HG02852 (cell line): Measurements from ENCODE around the gene HPS5.
"Not testable (repeated sequence)": the region's sequence is repeated elsewhere in the genome, so short reads cannot be mapped to it uniquely, and the experiment has no call there.

Experiments used
- ATAC-seq: cut with Tn5 transposase; IDR thresholded peaks from one replicate; pipeline ENCODE4 v1.9.1; 2021; ENCODE audit warnings: mild to moderate bottlenecking, moderate library complexity; ENCODE audit not compliant: unreplicated experiment

Gene HPS5

DNA sequence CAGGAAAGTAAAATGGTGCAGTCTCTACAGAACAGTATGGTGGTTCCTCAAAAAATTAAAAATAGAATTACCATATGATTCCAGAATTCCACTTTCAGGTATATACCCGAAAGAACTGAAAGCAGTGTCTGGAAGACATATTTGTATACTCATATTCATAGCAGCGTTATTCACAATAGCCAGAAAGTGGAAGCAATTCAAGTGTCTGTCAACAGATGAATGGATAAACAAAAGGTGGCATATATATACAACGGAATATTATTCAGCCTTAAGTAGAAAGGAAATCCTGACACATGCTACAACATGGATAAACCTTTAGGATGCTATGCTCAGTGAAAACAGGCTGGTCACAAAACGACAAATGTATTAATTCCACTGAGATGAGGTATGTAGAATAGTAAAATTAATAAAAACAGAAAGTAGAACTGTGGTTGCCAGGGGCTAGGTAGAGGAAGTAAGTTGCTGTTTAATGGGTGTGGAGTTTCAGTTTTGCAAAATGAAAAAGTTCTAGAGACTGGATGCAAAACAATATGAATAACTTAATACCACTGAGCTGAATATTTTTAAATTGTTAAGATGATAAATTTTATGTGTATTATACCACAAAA lies 41.4 kb downstream of the HPS5 start:
- peak; percentile 91 for ATAC-seq

DNA sequence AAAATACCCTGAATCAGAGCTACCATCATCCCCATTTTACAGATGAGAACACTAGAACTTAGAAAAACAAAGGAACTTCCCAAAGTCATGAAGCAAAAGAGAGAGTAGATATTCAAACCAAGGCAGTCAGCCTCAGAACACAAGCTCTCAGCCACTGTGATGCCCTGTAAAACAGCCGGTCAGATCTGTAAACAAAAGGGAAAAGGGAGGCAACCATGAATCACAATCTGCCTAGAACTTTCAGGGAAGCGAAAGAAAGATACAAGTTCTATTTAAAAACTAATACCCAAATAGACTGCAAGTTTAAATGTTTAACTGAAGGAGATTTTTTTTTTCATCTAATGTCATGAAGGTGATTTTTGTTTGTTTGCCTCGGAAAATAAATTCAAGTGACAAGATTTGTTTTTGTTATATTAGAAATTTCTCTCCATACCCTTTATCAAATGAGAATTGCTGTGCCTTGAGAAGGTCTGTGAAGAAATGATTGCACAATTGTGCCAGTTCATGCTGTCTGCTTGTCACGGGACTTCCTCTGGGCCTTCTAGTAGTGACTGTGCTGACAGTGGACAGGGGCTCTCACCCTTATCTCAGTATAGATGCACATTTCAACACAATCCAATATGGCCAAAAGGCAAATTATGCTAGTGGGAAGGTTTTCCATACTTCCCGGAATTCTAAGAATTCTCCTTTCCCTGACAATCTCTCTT lies 44.2 kb downstream of the HPS5 start:
- no peak for ATAC-seq

DNA sequence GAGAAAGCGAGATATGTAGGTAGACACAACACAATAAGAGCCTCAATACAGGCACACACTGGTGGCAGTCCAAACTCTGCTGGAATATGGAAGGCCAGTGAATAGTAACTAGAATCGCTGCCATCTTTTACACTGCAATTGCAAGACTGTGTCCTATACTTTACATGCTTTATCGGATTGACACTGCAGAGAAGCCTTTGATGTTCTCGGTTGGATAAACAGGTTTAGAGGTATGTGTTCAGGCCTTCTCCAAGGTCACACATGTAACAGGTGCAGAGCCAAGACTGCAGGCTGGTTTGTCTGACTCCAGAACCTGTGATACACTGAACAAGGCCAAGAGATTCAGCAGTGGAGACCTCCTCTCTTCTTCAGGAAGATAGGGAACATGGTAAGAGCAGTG lies 50.7 kb downstream of the HPS5 start:
- no peak for ATAC-seq

DNA sequence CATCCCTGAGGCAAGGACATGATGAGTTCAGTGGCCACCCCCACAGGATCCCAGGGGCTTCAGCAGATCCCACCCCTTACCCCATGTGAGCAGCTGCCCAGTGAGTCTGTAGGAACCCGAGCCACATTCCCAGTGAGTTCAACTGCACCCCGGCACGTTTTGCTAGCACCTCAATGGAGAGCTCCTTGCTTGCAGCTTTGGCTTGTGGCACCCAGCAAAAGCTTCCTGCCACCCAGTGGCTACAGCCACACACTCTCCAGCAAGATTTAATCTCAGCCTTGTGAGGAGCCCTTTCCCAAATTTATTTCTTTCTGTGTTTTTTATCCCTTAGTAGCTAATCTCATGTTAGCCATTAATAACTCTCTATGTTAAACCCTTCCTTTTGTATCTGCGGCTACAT lies 51.8 kb downstream of the HPS5 start:
- ATAC-seq: no peak

DNA sequence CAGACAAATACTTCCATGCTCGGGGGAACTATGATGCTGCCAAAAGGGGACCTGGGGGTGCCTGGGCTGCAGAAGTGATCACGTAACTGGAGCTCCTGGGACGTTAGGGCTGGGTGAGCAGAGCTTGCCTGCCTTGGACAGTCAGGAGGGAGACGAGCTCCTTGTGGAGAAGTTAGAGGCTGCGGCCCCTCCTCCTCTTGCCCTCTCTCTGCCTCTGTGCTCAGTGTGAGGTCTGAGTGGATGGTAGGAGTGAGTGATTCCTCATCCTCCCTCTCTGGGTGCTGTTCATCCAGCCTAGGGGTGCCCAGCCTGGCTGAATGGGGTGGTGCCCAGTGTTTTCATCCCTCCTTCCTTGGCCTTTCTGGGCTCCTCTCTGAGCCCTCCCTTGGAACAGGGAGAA lies 52.7 kb downstream of the HPS5 start:
- ATAC-seq: not testable (repeated sequence)

DNA sequence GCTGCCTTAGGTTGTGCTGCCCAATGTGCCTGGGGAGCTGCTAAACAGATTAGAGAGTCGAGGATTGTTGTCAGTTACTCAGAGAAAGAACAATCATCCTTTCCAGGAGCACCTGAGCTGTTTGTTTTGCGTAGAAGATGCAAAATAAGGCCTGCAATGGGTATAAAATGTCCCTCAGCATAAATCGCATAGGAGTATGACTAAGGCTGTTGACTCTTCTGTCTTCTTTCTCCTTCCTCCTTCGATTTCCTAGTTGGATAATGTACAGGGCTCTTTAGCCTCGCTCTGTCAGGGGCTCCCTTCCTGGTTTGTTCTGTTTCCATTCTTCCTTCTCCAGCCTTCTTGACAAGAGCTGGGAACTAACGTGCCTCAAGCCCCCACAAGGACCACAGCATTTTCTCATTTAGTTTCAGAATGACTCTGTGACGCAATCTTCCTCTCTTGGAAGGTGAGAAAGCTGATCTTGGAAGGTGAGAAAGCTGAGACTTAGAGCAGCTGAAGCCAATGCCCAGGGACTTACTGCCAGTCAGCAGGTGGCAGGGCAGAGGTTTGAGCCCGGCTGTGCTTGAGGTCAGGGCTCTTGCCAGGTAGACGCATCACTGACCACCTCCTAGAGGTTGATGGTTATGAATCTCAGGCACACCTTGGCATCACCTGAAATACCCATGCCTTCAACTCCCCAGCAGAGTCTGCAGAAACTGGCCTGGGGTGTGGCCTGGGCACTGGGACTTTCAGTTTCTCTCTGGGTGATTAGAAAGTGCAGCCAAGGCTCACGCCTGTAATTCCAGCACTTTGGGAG lies 54.4 kb downstream of the HPS5 start:
- peak; percentile 48 for ATAC-seq

DNA sequence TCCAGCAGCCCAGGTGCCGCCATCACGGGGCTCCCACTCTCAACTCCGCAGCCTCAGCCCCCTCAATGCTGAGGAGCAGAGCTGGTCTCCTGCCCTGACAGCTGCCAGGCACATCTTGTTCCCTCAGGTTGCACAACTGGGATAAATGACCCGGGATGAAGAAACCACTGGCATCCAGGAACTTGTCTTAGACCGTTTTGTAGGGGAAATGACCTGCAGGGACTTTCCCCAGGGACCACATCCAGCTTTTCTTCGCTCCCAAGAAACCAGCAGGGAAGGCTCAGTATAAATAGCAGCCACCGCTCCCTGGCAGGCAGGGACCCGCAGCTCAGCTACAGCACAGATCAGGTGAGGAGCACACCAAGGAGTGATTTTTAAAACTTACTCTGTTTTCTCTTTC lies 56.0 kb downstream of the HPS5 start, which contains the start of gene SAA1:
Gene SAA1 (plus strand): TSS at position 316 of the 400 bp plus-strand sequence. CDS start 624 bp downstream, outside the sequence.
- no peak for ATAC-seq

DNA sequence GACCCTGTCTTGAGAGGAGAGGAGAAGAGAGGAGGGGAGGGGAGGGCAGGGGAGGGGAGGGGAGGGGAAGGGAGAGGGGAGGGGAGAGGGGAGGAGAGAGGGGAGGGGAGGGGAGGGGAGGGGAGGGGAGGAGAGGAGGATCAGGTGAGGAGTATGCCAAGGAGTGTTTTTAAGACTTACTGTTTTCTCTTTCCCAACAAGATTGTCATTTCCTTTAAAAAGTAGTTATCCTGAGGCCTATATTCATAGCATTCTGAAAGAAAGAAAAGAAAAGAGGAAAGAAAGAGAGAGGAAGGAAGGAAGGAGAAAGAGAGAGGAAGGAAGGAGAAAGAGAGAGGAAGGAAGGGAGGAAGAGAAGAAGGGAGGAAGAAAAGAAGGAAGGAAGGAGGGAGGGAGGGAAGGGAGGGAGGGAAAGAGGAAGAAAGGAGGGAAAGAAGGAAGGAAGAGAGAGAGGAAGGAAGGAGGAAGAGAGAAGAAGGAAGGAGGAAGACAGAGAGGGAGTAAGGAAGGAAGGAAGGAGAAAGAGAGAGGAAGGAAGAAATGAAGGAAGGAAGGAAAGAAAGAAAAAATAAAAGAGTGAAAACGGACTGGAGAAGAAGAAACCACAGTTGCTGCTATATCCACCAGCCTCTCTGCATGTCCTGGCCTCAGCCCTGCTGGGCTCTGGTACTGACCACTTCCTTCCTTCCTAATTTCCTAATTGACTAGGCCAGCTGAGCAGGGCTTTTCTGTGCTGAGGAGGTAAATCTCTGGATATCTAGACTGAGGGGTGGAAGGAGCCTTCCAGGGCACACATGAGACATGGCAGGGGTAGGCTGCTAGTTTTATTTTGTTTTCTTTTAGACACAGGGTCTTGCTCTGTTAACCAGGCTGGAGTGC lies 57.0 kb downstream of the HPS5 start:
- no peak for ATAC-seq

DNA sequence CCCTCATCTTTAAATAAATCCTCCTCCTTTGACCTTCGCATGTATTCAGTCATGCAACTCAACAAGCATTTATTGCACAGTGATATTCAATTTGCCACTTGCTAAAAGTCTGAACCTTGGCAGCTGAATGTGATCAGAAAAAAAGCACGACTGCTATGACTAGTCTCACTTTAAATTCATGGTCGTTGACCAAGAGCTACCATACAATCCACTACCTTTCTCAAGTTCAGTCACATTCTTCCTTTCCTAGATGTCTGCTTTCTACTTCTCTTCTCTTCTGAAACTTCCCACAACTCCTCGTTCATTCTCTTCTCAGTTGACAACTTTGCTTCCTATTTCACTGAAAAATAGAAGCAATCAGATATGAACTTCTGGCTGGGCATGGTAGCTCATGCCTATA lies 57.9 kb downstream of the HPS5 start:
- peak; percentile 47 for ATAC-seq

DNA sequence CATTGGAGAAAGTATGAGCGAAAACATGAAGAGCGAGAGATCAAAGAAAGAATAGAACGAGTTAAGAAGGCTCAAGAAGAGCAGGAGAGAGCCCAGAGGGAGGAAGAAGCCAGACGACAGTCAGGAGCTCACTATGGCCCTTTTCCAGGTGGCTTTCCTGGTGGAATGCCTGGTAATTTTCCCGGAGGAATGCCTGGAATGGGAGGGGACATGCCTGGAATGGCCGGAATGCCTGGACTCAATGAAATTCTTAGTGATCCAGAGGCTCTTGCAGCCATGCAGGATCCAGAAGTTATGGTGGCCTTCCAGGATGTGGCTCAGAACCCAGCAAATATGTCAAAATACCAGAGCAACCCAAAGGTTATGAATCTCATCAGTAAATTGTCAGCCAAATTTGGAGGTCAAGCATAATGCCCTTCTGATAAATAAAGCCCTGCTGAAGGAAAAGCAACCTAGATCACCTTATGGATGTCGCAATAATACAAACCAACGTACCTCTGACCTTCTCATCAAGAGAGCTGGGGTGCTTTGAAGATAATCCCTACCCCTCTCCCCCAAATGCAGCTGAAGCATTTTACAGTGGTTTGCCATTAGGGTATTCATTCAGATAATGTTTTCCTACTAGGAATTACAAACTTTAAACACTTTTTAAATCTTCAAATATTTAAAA lies 59.1 kb downstream of the HPS5 start:
- ATAC-seq: not testable (repeated sequence)

DNA sequence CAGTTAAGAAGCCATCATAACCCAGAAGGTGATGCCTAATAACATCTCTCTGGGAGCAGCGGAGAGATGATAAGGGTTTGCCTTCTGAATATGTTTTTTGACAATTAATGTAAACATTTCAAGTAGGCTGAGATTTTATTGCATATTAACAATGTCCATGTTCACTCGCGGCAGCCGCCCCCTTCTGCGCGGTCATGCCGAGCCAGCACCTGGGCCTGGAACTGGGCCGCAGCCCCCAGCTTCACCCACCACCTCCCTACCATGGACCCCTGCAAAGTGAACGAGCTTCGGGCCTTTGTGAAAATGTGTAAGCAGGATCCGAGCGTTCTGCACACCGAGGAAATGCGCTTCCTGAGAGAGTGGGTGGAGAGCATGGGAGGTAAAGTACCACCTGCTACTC lies 60.2 kb downstream of the HPS5 start:
- ATAC-seq: no peak

DNA sequence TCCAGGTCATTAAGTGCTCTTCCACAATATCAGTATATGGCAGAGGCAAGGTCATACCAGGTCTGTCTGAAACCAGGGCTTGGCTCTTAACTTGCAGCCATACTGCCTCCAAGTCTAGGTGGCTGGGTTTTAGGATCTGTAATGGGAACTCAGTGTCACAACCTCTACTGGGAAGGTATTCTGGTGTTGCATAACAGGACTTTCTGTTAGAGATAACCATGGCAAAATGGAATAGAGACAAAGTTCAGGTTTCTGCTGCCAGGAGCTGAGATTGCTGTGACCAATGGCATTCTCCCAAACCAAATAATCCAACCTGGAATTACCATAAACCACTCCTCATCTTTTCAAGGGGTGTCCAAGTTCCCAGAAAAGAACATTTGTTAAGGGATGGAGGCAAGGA lies 62.7 kb downstream of the HPS5 start:
- ATAC-seq: no peak

DNA sequence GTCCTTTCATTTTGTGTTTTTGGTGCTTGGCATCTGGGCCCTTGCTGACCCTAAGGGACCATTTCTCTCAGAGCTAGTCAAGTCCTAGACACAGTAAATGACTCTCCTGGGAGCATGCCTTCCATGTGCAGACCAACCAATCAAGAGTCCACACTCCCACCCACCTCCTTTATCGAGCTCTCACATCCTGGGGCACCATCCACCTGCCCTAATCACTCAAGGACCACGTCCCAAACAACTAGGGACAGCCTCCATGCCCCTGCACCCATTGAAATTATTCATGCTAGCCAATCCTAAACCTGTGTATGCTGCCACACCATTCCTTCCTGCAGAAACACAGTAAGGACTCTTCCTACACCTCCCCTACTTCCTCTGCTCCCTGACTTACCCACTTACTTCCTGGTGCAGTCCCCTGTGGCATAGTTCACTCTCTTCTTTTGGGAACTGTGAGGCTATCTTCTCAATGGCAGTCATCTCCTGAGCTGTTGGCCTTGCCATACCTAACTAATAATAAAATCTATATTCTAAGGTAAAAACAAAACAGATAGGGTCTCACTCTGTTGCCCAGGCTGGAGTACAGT lies 67.1 kb downstream of the HPS5 start:
- no peak for ATAC-seq

DNA sequence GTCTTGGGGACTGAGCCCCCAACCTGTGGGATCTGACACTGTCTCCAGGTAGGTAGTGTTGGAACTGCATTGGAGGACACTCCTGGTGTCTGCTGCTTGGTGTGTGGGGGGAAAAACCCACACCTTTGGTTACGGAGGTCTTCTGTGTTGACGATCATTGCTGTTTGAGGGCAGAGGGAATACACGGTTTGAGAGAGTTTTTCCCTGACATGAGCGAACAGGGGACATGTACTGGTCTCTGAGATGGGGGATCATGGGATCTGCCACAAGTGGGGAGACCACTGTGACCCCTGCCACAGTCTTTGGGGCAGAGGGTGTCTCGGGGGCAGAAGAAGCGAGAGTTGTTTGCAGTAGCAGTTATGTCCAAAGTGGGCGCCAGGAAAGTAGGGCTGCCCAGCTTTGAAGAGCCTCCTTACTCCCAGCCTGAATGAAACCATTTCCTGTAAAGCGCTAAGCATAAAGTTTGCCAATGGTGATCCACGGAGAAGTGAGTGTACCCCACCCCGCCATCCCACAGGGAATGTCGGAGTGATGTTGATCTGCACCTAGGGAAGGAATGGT lies 68.1 kb downstream of the HPS5 start:
- no peak for ATAC-seq

DNA sequence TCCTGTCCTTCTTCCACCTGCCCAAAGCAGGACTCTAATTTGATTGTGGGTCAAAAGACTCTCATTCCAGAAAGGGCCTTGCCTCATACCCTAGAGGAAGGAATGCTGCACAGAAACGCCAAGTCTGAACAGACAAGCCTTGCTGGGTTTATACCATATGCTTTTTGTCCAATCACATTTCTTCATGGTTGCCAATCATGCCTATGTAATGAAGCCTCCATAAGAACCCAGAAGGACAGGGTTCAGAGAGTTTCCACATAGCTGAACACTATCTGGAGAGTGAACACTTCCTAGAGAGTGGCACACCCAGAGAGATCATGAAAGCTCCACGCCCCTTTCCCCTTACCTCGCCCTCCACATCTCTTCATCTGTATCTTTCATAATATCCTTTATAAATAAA lies 68.7 kb downstream of the HPS5 start:
- ATAC-seq: no peak

DNA sequence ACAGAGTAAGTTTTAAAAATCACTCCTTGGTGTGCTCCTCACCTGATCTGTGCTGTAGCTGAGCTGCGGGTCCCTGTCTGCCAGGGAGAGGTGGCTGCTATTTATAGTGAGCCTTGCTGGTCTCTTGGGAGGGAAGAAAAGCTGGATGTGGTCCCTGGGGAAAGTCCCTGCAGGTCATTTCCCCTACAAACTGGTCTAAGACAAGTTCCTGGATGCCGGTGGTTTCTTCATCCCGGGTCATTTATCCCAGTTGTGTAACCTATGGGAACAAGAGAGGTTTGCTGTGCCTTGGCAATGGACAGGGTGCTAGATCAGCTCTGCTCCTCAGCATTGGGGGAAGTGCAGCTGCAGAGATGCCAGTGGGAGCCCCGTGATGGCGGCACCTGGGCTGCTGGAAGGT lies 73.4 kb downstream of the HPS5 start, which contains the start of gene SAA2:
Gene SAA2 (minus strand): TSS at position 108 of the 400 bp plus-strand sequence. CDS start 657 bp downstream, outside the sequence.
- no peak for ATAC-seq

DNA sequence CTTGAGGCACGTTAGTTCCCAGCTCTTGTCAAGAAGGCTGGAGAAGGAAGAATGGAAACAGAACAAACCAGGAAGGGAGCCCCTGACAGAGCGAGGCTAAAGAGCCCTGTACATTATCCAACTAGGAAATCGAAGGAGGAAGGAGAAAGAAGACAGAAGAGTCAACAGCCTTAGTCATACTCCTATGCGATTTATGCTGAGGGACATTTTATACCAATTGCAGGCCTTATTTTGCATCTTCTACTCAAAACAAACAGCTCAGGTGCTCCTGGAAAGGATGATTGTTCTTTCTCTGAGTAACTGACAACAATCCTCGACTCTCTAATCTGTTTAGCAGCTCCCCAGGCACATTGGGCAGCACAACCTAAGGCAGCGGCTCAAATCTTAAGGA lies 74.8 kb downstream of the HPS5 start:
- peak; percentile 5 for ATAC-seq

DNA sequence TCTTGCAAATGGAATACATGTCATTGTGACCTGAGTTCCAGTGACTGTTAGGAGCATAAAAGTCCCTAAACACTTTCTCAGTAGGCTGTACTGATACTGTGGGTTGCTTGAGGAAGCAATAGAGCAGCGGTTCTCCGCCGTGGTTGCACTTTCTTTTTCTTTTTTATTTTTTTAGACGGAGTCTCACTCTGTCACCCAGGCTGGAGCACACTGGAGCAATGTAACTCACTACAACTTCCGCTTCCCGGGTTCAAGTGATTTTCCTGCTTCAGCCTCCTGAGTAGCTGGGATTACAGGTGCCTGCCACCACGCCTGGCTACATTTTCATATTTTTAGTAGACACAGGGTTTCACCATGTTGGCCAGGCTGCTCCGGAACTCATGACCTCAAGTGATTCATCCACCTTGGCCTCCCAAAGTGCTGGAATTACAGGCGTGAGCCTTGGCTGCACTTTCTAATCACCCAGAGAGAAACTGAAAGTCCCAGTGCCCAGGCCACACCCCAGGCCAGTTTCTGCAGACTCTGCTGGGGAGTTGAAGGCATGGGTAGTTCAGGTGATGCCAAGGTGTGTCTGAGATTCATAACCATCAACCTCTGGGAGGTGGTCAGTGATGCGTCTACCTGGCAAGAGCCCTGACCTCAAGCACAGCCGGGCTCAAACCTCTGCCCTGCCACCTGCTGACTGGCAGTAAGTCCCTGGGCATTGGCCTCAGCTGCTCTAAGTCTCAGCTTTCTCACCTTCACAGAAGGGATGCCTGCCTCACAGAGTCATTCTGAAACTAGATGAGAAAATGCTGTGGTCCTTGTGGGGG lies 75.4 kb downstream of the HPS5 start:
- ATAC-seq: peak; percentile 82

DNA sequence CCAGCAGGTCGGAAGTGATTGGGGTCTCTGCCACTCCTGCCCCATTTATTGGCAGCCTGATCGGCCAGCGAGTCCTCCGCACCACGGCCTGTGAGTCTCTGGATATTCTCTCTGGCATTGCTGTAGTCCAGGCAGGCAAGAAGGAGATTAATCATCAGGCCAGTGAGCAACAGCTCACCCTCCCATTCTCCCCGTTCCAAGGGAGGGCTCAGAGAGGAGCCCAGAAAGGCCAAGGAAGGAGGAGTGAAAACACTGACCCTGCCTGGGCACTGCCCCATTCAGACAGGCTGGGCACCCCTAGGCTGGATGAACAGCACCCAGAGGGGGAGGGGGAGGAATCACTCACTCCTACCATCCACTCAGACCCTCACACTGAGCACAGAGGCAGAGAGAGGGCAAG lies 76.5 kb downstream of the HPS5 start:
- no peak for ATAC-seq
